ENCODE measurements around the gene SKIC8. TPM values are rescaled to one million over a fixed set of nuclear protein-coding genes. Genes with fewer than 3 reads are reported as not detected.

Gene SKIC8
- 58.7 and 90.7 TPM in 2 replicates for total RNA-seq (2014; rRNA removed; shearing (Covaris generic); ENCODE audit: low replicate concordance)

GRCh38 chr15:78299101-78299930, at the start of gene SKIC8:
Gene SKIC8 (minus strand): TSS chr15:78299609. CDS start chr15:78295686, 3,923 bp downstream.
- in situ Hi-C loops (cut with HindIII; ENCODE audit: low pct_unique_long_range_greater_than_20kb, low sequenced_read_pairs), result no loop called here
- DNase-seq (ENCODE audit: low read depth), result peak; percentile 94

DNA sequence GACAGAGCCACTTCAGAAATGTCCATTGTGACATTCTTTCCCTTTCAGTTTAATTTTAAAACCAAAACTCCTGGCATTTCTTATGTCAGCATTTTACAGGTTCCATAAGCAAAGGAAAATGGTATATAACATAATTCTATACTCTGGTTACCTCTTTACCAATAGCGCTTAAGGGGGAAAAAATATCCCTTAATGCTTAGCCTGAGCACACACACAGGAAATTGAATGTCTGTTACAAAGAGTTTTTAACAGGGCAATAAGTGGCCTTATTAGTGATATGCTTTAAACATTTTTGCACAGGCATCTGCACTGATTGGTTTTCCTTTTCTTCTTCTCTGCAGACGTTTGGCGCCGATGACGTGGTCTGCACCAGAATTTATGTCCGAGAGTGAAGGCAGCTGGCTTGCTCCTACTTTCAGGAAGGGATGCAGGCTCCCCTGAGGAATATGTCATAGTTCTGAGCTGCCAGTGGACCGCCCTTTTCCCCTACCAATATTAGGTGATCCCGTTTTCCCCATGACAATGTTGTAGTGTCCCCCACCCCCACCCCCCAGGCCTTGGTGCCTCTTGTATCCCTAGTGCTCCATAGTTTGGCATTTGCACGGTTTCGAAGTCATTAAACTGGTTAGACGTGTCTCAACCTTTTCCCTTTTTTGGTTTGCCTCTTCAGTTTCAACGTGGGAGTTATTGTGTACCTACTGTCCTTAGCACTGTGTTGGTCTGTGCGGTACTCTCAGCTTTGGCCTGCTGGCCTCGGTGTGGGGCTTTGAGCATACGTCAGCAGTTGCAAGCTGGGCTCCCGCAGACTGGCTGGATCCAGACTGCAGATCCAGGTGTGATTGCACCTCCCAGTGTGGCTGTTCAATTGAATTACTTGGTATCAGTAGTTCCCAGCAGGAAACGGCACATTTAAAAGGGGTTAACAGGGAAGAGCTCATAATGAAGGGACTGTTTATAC, 48.5 kb upstream of the SKIC8 start:
- no peak for DNase-seq (ENCODE audit: low read depth)
- in situ Hi-C loops (cut with HindIII; ENCODE audit: low pct_unique_long_range_greater_than_20kb, low sequenced_read_pairs), result no loop called here

- in situ Hi-C loops (cut with HindIII; ENCODE audit: low pct_unique_long_range_greater_than_20kb, low sequenced_read_pairs), result no loop called here
- DNase-seq (ENCODE audit: low read depth), result no peak
Observed at GRCh38 chr15:78345396-78346125, 46.2 kb upstream of the SKIC8 start.

GRCh38 chr15:78343276-78344060, 44.1 kb upstream of the SKIC8 start:
- DNase-seq (ENCODE audit: low read depth), result no peak
- in situ Hi-C loops (cut with HindIII; ENCODE audit: low pct_unique_long_range_greater_than_20kb, low sequenced_read_pairs), result no loop called here

DNA sequence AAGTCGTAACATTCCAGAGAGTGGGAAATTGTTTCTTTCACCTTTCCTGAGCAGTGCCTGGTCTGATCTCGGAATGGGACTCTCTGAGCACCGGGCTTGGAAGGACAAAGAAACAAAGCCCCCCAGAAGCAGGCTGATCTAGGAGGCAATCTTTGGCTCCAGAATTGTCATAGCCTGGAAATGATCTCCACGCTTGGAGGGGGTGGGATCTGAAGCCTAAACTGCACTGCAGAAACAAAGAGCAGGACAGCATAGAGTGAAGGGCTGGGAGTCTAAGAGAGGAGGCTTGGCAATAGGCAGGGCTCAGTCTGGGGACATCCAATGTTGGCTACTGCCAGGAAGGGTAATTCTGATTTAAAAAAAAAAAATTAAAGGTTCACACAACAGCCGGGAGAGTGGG, 42.6 kb upstream of the SKIC8 start:
- no peak for DNase-seq (ENCODE audit: low read depth)

GRCh38 chr15:78341057-78341987, 41.9 kb upstream of the SKIC8 start:
- DNase-seq (ENCODE audit: low read depth), result no peak
- in situ Hi-C loops (cut with HindIII; ENCODE audit: low pct_unique_long_range_greater_than_20kb, low sequenced_read_pairs), result no loop called here

More for the DNA sequence above, 42.6 kb upstream of the SKIC8 start:
- in situ Hi-C loops (cut with HindIII; ENCODE audit: low pct_unique_long_range_greater_than_20kb, low sequenced_read_pairs), result no loop called here

- DNase-seq (ENCODE audit: low read depth), result no peak
- in situ Hi-C loops (cut with HindIII; ENCODE audit: low pct_unique_long_range_greater_than_20kb, low sequenced_read_pairs), result no loop called here
Observed at GRCh38 chr15:78340231-78341056, 41.0 kb upstream of the SKIC8 start, which contains the start of gene CRABP1. Gene CRABP1 (plus strand): TSS chr15:78340353. CDS start chr15:78340429, 76 bp downstream.

- no peak for DNase-seq (ENCODE audit: low read depth)
- in situ Hi-C loops (cut with HindIII; ENCODE audit: low pct_unique_long_range_greater_than_20kb, low sequenced_read_pairs), result no loop called here
Observed at GRCh38 chr15:78339559-78339958, 40.1 kb upstream of the SKIC8 start.

DNA sequence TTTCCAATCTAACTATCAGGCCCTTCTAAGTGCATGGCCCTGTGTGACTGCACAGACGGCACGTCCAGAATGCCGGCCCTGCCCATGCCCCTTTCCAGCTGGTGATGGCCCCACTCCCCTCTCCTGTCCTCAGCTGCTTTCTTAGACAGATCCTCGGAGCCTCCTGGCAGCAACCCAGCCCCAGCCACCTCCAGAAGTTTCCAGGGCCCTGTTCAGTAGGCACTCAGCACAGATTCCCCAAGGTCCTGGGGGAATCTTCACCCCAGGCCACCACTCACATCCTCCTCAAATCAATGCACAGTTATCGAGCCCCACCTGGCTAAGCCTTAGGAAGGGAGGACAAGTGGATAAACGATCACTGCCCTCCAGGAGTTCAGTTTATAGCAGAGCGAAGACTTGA, 39.4 kb upstream of the SKIC8 start:
- DNase-seq (ENCODE audit: low read depth), result no peak
- in situ Hi-C loops (cut with HindIII; ENCODE audit: low pct_unique_long_range_greater_than_20kb, low sequenced_read_pairs), result no loop called here

DNA sequence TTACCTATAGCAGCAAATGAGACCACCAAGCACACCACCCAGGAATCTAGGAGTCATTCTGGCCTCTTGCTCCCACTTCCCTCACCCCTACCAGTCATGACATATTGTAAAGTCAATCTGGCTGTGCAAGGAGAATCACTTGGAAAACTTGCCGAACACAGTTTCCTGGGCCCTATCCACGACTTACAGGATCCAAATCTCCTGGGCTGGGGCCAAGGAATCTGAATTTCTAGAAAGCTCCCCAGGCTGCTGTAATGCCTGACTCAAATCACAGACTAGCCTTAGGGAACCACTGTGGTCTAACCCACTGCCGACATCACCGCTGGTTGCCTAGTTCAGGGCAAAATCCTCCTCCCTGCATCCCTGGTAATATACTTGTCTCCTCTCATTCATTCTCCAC, 36.6 kb upstream of the SKIC8 start:
- in situ Hi-C loops (cut with HindIII; ENCODE audit: low pct_unique_long_range_greater_than_20kb, low sequenced_read_pairs), result no loop called here
- DNase-seq (ENCODE audit: low read depth), result no peak

- DNase-seq (ENCODE audit: low read depth), result no peak
- in situ Hi-C loops (cut with HindIII; ENCODE audit: low pct_unique_long_range_greater_than_20kb, low sequenced_read_pairs), result no loop called here
Observed at GRCh38 chr15:78334845-78335244, 35.4 kb upstream of the SKIC8 start.

DNA sequence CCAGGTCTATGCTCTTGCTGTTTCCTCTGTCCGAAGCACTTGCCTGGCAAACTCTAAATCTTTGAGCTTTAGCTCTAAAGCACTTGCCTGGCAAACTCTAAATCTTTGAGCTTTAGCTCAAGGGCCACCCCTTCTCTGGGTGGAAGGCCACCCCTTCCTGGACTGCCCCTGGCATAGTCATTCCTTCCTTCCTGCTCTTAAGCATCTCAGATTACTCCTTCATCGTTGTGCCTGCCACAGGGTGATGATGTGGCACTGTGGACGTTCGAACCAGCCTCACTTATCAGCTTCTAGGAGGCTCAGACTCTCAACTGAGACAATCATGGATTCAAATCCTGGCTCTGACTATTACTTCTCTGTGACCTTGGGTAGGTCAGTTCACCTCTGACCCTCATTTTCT, 30.2 kb upstream of the SKIC8 start:
- in situ Hi-C loops (cut with HindIII; ENCODE audit: low pct_unique_long_range_greater_than_20kb, low sequenced_read_pairs), result no loop called here

GRCh38 chr15:78327466-78327865, 28.1 kb upstream of the SKIC8 start:
- in situ Hi-C loops (cut with HindIII; ENCODE audit: low pct_unique_long_range_greater_than_20kb, low sequenced_read_pairs), result no loop called here
- DNase-seq (ENCODE audit: low read depth), result no peak

More for the DNA sequence above, 30.2 kb upstream of the SKIC8 start:
- DNase-seq (ENCODE audit: low read depth), result no peak

DNA sequence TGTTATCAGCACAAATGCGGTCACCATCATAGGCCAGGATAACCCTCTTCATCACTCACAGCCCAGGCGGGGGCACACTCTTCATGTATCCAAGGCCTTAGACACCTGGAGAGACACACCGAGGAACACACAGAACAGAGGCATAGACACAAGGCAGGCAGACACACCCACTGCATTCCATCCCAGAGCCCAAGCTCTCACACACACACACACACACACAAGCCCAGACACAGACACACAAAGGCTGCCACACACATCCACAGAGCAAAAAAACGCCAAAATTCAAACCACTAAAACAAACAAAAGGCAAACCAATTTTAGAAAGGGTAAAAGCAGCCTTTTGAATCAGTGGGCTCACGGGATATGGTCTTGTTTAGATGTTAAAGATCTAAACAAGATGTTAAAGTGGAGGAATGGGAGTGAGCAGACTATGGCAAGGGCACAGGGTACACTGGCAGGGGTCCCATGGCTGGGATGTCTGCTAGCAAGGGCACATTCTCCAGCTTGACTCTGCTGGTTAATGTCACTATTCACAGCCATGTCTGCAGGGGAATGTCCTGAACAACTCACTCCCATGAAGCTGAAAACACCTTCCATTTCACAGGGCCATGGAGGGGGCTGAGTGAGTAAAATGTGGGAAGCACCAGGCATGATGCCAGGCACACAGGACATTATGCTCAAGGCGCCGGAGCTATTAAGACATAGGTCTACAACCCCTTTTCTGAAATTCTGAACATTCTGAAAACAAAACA, 25.9 kb upstream of the SKIC8 start:
- in situ Hi-C loops (cut with HindIII; ENCODE audit: low pct_unique_long_range_greater_than_20kb, low sequenced_read_pairs), result no loop called here
- no peak for DNase-seq (ENCODE audit: low read depth)

DNA sequence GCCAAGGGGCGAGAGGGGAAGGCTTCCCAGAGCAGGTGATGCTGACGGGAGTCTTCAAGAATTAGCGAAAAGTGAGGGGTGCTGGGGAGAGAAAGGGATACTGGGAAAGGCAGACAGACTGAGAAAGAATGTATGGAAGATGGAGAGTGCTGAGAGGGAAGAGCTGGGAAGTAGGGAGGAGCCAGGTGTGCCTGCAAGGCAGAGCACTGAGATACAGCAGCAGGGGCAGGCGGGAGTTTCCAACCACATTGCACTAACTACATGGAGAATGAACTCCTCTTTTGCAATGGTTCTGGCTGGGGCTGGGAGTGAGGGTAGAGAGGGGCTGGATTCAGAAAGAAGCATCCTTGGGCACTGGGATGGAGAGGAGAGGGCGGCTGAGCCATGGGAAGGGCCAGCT, 24.7 kb upstream of the SKIC8 start:
- in situ Hi-C loops (cut with HindIII; ENCODE audit: low pct_unique_long_range_greater_than_20kb, low sequenced_read_pairs), result no loop called here
- DNase-seq (ENCODE audit: low read depth), result no peak
